ENCODE data around the gene PCSK5. TPM values are rescaled to one million over a fixed set of nuclear protein-coding genes. Genes with fewer than 3 reads are reported as not detected.

PCSK5 gene
- total RNA-seq, 2 donors from 2014 or later: 41.2 to 63.7 TPM

DNA sequence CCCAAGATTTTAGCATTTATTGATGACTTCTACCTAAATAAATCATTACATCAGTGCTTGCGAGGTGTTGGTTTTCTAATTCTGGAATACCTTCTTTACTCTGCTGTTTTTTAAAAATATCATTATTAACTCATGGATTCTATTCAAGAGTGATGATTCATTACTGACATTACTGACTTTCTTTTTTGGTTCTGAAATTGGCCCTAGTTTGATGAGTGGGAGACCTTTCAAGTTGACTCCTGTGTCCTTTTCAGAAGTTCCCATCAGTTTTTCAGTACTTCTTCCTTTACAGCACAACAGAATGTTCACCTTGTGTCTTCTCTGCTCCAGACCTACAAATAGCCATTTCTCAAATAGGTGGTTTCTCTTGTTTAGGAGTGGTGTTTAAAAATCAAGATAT, 114.1 kb downstream of the PCSK5 start:
- DNase-seq (ENCODE audit: low spot score) (no peak), ATAC-seq (ENCODE audit: insufficient number of reproducible peaks, low FRiP score, low read depth) (no peak)
- Histone ChIP-seq H3K4me3 (no peak overlapping the region), H3K4me1 (ENCODE audit: control insufficient read depth in 1 of 2, low read depth in 2 of 2) (peaks cover 4 to 17% of the 10 kb centered on the region in 2 donors), H3K36me3 (no peaks in the 10 kb centered on the region), H3K27ac (no peak overlapping the region), H3K27me3 (replicated peaks; ENCODE audit: insufficient read depth) (no peaks in the 10 kb centered on the region), H3K9me3 (no peaks in the 10 kb centered on the region)
- TF ChIP-seq, protein P1, sequence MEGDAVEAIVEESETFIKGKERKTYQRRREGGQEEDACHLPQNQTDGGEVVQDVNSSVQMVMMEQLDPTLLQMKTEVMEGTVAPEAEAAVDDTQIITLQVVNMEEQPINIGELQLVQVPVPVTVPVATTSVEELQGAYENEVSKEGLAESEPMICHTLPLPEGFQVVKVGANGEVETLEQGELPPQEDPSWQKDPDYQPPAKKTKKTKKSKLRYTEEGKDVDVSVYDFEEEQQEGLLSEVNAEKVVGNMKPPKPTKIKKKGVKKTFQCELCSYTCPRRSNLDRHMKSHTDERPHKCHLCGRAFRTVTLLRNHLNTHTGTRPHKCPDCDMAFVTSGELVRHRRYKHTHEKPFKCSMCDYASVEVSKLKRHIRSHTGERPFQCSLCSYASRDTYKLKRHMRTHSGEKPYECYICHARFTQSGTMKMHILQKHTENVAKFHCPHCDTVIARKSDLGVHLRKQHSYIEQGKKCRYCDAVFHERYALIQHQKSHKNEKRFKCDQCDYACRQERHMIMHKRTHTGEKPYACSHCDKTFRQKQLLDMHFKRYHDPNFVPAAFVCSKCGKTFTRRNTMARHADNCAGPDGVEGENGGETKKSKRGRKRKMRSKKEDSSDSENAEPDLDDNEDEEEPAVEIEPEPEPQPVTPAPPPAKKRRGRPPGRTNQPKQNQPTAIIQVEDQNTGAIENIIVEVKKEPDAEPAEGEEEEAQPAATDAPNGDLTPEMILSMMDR (IDR thresholded peaks at IDR 0.05): no peak

DNA sequence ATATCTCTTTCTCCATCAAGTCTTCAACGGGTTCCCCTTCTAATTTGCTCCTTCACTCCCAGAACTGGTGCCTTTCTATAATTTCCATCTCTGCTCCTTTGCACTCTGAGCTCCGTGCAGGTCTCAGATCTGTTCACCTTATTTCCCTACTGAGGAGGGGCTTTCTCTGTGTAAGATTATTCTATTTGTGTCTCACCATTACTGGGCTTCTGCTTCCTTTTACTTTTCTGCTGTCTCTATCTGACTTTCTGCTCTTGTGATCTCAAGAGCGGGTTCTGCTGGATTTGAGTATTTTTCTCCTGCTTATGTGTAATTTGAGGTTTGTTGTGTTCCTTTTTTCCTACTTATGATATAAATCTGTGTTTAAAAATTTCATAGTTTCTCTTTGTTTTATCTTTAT, 117.5 kb downstream of the PCSK5 start:
- DNase-seq (ENCODE audit: low spot score) (no peak), ATAC-seq (ENCODE audit: insufficient number of reproducible peaks, low FRiP score, low read depth) (no peak)
- Histone ChIP-seq H3K36me3 (no peaks in the 10 kb centered on the region), H3K4me3 (no peak overlapping the region), H3K27me3 (replicated peaks; ENCODE audit: insufficient read depth) (no peaks in the 10 kb centered on the region), H3K27ac (no peak overlapping the region), H3K9me3 (no peaks in the 10 kb centered on the region), H3K4me1 (ENCODE audit: control insufficient read depth in 1 of 2, low read depth in 2 of 2) (peaks cover 9 to 37% of the 10 kb centered on the region in 2 donors)
- TF ChIP-seq, protein P1 (IDR thresholded peaks at IDR 0.05): no peak

DNA sequence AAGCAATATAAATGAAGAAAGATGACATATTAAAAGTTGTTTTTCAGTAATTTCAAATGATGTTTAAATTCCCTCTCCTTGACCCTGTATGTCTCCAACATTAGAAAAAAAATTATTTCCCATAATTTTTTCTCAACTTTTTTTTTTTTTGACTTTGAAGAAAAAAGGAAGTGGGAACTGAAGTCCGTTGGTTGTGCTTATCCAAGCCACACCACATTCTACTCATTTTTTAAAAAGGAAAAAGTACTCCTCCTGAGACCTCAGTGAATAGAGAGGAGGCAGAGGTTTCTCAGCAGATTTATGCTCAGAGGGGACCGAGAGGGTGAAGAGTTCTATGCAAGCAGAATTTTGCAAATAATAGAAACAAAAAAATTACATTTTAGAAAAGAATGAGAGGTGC, 123.3 kb downstream of the PCSK5 start:
- no peaks in the 10 kb centered on the region for H3K9me3 ChIP-seq
- H3K4me3 ChIP-seq: no peak overlapping the region
- no peak overlapping the region for H3K27ac ChIP-seq
- ATAC-seq (ENCODE audit: insufficient number of reproducible peaks, low FRiP score, low read depth): no peak
- no peaks in the 10 kb centered on the region for H3K36me3 ChIP-seq
- TF ChIP-seq, protein P1 (IDR thresholded peaks at IDR 0.05): no peak
- H3K4me1 ChIP-seq (ENCODE audit: control insufficient read depth in 1 of 2, low read depth in 2 of 2): peaks cover 10 to 29% of the 10 kb centered on the region in 2 donors
- DNase-seq (ENCODE audit: low spot score): no peak
- no peaks in the 10 kb centered on the region for H3K27me3 ChIP-seq (replicated peaks; ENCODE audit: insufficient read depth)

DNA sequence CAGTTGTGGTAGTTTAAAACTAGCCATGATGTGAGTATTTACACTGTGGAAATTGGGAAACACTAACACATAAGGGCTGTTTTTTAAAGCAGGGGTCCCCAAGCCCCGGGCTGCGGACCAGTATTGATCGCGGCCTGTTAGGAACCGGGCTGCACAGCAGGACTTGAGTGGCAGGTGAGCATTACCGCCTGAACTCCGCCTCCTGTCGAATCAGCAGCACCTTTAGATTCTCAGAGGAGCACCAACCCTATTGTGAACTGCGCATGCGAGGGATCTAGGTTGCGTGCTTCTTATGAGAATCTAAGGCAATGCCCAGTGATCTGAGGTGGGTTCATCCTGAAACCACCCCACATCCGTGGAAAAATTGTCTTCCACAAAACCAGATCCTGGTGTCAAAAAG, 127.8 kb downstream of the PCSK5 start:
- no peak for DNase-seq (ENCODE audit: low spot score)
- no peak for ATAC-seq (ENCODE audit: insufficient number of reproducible peaks, low FRiP score, low read depth)
- Histone ChIP-seq H3K9me3 (no peaks in the 10 kb centered on the region), H3K36me3 (no peaks in the 10 kb centered on the region), H3K27me3 (replicated peaks; ENCODE audit: insufficient read depth) (no peaks in the 10 kb centered on the region), H3K4me1 (ENCODE audit: control insufficient read depth in 1 of 2, low read depth in 2 of 2) (peaks cover 5 to 13% of the 10 kb centered on the region in 2 donors), H3K27ac (no peak overlapping the region), H3K4me3 (no peak overlapping the region)
- TF ChIP-seq, protein P1 (IDR thresholded peaks at IDR 0.05): no peak

DNA sequence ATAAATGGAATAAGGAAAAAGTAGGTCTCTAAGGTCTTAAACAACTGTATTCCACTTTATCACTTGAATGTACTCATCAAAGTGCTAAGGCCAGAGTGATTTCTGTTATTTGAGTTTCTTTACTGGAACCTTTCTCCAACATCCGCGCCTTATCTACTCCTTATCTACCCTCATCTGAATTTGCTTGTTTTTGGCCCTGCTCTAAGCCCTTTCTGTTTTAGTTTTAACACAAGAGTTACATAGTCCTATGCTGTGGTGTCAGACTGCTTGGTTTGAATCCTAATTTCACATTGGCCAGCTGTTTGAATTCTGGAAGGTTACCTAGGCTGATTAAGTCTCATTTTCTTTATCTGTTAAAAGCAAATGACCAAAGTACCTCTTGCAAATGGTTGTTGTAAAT, 128.3 kb downstream of the PCSK5 start:
- no peak overlapping the region for H3K27ac ChIP-seq
- no peak overlapping the region for H3K4me3 ChIP-seq
- H3K9me3 ChIP-seq: no peaks in the 10 kb centered on the region
- H3K4me1 ChIP-seq (ENCODE audit: control insufficient read depth in 1 of 2, low read depth in 2 of 2): peaks cover 4 to 13% of the 10 kb centered on the region in 2 donors
- DNase-seq (ENCODE audit: low spot score) (no peak), ATAC-seq (ENCODE audit: insufficient number of reproducible peaks, low FRiP score, low read depth) (no peak)
- no peaks in the 10 kb centered on the region for H3K36me3 ChIP-seq
- no peaks in the 10 kb centered on the region for H3K27me3 ChIP-seq (replicated peaks; ENCODE audit: insufficient read depth)
- TF ChIP-seq, protein P1 (IDR thresholded peaks at IDR 0.05): no peak

All from thoracic aorta (tissue), 2 donors.